NOMO-1 treated with DMSO at 0.1 percent for 48 hours (cell line): ENCODE results near the gene RHAG.
"Not testable (repeated sequence)": the region's sequence is repeated elsewhere in the genome, so short reads cannot be mapped to it uniquely, and the experiment has no call there.

ENCODE experiments used
- DNase-seq: peaks from one replicate; lab custom pipeline; 2025; ENCODE audit not compliant: unreplicated experiment; lab: John Stamatoyannopoulos, UW

The RHAG gene

DNA sequence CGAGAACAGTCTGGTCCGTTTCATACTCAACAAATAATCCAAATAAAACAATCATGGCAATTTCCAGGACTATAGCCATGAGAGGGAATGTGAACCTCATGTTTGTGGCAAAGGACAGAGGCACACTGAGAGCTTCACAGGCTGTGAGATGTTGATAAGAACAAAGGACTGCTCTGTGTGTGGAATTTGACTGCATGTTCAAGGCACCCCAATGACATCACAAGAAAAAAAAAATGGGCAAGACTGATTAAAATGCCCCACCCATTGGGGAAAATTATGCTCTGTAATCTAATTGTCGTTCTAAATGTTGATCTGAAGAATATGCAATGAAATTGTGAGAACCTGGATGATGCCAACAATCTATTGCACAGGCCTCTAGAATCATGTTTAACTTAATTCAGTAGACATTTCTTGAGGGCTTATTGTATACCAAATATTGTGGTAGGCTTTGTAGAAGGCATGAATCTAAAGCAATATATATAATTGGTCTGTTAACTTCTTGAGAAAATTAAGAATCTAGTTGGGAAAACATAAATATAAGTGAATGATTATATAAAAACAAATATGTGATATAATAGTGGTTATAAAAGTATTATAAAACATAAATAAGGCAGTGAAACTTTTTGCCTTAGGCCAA lies at the start of gene RHAG:
Gene RHAG (minus strand): TSS at position 127 of the 637 bp plus-strand sequence. CDS start 27 bp downstream, at position 100.
- DNase-seq = no peak

- DNase-seq = no peak
Observed at GRCh38 chr6:49676671-49677281, 40.1 kb upstream of the RHAG start.

DNA sequence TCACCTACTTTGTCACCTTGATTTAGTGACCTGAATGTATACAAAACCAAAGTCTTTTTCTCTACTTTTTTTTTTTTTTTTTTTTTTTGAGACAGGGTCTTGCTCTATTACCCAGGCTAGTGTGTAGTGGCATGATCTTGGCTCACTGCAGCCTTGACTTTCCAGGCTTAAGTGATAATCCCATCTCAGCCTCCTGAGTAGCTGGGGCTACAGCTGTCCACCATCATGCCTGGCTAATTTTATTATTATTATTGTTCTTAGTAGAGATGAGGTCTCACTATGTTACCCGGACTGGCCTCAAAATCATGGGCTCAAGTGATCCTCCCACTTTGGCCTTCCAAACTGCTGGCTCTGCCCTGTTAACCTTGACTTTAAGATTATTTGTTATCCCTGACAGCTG lies 39.2 kb upstream of the RHAG start:
- DNase-seq = no peak

DNA sequence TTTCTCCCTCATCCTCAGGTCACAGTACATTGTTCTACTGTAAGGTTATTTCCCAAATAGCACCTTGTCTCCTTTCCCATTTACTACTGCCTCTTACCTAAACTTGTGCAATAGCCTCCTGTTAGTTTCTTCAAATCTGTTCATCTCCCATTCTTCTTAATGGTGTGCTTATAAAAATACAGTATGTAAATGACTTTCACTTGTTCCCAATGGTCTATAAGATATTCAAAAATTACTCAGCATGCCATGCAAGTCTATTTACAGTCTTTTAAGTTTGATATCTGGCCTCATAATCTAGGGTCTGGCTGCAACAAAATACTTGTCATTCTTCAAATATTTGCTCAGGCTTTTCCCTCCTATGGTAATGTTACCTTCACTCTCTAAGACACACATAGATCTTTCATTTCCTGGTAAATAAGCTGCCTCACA lies 31.5 kb upstream of the RHAG start:
- DNase-seq = no peak

DNA sequence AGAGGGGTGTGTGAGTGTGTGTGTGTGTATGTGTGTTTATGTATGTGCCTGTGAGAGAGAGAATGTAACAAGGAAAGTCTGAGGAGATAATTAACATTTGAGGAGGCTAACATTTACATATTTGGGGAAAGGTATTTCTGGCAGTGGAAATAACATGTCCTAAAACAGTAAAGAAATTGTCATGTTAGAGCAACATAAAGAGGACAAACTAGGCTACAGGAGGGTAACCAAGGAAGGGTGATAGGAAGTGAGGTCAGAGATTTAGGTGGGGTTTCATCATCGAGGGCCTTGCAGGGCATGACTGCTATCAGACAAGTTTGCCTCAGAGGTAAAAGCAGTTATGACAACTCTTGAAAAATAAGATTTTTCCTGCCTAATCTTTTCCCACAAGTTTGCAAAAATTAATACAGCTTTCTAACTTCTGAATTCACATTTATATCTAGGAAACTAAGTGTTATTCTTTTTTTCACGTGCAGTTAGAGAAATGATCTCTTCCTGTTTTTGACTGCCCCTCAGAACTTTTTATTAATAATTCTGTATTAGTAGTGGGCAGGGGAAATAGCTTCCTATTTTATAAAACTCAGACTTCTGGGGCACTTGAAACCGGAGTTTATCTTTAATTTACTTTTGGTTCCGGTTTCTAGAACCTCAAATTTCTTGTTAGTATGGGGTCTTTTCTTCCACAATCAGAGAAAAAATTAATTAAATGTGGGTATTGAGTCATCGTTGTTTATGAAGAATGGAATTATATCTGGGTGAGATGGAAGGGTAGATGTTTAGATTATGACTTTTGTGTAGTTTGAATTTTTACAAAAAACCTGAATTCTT lies 30.5 kb upstream of the RHAG start:
- no peak for DNase-seq

GRCh38 chr6:49666480-49666879 lies 29.8 kb upstream of the RHAG start:
- no peak for DNase-seq

DNA sequence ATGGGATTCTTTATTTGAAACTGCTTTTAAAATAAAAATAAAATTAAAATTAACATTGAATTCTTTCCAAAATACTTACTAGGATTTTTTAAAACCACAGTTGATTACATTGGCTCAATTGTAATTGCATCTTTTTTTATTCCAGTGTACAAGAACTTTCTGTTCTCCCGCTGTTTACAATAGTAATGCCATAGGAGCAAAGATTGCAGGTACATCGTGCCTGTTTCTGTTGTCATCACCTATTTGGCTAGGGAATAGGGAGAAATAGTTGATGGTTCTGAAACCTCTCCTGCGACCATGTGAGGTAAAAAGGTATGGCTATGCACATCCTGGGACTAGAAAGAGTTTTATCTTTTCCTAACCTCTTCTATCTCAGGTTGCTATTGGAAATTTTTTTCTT lies 28.2 kb upstream of the RHAG start:
- no peak for DNase-seq

DNA sequence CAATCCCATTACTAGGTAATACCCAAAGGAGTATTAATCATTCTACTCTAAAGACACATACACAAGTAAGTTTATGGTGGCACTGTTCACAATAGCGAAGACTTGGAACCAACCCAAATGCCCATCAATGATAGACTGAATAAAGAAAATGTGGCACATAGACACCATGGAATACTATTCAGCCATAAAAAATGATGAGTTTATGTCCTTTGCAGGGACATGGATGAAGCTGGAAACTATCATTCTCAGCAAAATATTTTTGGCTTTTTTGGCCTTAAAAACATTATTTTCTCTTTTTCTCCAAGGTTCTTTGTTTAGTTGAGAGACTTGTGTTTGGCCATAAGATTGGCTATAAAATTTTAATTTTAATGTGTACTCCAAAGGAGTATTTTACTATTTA lies 27.4 kb upstream of the RHAG start:
- not testable (repeated sequence) for DNase-seq

DNA sequence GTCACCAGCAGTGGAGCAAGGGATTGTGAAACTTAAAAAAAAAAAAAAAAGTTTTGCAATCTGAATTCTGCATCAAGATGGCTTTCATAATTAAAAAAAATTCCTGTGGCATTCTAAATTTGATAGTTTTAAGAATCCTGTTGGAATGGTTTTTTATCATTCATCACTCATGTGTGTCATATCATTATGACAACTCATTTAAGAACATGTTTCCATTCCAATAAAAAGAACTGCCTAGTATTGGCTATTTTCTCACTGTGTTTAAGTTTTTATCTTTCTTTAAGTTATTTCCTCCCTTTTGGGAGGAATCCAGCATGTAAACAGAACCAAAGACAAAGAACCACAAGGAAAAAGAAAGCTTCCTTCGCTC lies 26.2 kb upstream of the RHAG start:
- no peak for DNase-seq

DNA sequence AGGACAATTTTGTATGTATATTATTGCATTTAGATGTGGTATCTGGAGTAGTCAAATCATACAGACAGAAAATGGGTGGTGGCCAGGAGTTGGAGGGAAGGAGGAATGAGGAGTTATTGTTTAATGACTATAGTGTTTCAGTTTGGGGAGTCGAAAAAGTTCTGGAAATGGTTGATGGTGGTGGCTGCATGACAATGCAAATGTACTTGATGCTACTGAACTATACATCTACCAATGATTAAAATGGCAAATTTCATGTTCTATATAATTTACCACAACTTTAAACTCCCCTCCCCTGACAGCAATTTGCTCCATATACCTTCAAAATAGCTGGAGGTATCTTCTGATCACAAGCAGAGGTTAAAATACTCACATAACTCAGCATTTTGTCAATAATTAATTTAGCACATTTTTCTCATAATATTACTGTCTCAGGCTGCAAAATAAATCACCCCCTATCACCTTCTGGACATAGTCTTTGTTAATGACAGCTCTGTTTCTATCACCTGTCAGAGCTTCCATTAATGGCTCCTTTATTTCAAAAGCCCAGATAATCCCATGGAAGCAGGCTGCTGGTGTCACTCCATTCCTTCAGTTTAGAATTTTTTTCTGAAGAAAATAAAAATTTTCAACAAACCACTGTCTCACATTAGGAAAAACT lies 25.7 kb upstream of the RHAG start:
- no peak for DNase-seq

- no peak for DNase-seq
Observed at GRCh38 chr6:49653942-49654341, 17.3 kb upstream of the RHAG start.

GRCh38 chr6:49653438-49653837 lies 16.8 kb upstream of the RHAG start:
- no peak for DNase-seq

GRCh38 chr6:49651239-49651638 lies 14.6 kb upstream of the RHAG start:
- DNase-seq = no peak

DNA sequence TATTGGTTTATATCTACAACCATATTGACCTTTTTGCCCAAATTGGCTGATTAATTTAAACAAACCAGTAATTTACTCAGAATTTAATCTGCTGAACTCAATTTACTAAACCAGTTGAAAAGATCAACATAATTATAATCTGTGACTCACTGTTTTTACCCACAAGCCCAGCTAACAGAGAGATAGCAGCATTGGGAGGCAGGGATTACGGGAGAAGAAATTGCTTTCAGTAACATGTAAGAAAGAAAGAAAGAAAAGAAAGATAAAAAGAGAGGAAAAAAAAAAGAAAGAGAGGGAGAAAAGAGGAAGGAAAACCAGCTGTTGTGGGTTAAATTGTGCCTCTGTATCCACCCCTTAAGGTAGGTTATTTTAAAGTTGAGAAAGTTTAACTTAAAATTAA lies 13.3 kb upstream of the RHAG start:
- DNase-seq = no peak

DNA sequence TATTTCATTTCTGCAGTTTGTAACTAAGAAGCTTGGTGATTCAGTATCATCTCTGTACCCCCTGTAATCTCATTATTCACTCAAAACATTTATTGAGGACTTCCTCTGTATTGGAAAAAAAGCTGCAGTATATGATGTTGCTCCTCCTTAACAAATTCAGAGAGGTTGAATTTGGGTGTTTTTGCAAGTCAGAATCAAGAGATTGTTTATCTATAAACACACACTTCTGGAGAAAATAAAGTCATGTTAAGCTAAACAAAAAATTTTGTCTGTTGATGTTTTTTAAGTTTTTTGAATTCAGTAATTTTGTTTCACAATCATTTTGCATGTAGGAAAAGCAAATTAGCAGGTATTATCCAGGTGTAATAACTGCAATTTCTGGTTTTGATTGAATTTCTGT lies 11.4 kb upstream of the RHAG start:
- no peak for DNase-seq

DNA sequence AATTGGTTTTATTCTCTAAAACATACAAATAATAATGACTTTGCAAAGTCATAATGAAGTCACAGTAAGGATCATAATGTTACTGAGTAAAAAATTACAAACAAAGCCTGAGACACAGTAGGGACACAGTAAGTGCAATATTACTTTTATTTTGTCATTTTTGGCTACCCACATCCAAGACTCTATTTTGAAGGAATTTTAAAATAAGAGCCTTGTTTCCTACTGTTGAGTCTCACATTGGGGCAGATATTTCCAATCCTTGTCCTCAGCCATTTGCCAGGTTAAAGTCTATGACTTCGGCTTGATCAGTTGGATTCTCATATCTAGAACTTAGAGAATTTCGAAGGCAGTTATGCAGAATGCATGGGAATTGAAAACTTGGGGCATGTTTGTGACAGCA lies 10.8 kb upstream of the RHAG start:
- DNase-seq = no peak

DNA sequence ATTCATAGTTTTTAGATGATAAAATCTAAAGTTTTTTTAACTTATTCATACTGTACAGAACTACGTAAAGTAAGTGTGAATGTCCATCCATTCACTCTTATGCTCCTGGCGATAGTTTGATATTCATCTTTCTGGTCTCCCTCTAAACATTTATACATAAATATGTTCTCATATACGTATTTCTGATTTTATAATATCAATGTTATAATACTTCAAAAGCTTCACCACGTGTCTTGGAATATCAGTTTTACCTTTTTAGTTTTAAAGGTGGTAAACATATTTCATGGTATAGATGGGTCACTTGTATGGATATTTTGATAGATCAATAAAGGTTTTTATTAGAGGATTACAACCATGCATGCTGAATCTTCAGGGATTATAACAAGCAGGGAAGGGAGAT lies 10.3 kb upstream of the RHAG start:
- no peak for DNase-seq

DNA sequence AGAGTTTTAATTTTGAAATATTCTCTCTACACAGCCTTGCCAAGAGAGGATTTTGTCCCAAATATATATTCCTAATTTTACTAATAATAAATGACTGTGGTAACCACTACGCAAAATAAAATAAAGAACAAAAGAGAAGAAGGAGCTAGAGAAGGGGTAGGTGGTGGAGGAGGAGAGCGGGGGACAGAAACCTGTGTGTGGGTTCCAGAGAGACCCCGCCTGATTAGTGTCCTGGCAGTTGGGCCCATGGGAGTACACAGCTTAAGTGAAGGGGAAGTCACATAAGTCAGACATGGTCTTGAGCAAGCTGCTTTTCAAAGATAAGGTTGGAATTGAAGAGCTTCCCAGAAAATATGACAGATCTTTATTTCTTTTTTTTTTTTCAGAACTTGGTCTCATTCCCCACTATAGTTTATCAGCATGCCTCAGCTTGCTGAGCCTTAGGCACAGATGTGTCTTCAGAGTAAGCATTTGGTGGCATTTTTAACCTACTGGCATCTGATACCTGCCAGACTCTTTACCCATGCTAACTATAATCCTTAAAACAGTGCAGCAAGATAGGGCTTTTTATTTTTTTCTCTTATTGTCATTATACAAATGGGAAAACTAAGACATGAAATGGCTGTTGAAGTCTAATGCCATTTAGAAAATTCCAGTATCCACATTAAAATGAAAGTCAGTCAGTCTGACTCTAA lies 9.6 kb upstream of the RHAG start:
- no peak for DNase-seq

GRCh38 chr6:49645139-49645538 lies 8.5 kb upstream of the RHAG start:
- DNase-seq = no peak

DNA sequence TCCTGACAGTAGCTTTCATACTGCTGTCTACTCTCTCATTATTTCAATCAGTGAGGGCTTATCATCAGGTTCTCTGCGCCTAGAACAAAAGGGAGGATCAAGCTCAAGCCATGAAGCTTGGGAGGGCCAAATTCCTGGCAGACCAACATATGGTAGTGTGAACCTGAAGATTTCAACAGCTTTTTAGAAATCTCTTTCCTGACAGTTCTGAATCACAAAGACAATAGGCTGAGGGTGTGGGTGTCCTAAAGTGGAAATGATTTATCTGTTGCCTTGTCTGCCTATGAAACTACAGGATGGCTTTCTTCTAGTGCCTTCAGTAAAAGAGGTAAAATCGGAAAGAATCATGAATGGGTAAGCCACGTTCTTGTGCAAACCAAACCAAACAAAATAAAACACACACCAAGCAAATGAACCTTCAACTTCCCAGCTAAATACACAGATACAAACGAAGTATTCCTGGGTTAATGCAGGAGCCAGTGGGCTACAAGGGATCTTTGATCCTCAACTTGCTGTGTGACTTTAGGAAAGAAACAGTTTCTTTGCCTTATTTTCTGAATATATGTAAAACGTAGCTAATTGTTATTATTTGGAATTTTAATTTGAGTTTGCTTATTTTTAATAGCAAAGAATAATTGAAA lies 2.7 kb upstream of the RHAG start:
- no peak for DNase-seq

DNA sequence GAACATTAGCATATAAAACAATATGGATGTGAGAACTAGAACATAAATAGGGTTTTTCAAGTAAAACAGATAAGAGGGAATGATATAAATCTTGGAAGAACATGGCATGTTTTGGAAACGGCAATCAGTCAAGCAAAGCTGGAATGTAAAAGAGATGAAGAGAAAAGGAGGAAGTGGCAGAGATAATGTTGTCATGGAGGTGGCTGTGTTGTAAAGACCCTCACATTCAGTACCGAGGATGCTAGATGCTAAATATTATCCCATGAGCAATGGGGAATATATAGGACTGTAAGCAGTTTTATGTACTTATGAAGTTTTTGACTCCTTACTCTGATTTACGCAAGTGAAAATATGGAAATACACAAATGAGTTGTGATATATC lies 702 bp upstream of the RHAG start:
- DNase-seq = no peak
